ENCODE data around the gene XXYLT1. TPM values are rescaled to one million over a fixed set of nuclear protein-coding genes. Genes with fewer than 3 reads are reported as not detected.

The XXYLT1 gene
- total RNA-seq, 1 experiment from 2014 or later: 23.4 TPM

DNA sequence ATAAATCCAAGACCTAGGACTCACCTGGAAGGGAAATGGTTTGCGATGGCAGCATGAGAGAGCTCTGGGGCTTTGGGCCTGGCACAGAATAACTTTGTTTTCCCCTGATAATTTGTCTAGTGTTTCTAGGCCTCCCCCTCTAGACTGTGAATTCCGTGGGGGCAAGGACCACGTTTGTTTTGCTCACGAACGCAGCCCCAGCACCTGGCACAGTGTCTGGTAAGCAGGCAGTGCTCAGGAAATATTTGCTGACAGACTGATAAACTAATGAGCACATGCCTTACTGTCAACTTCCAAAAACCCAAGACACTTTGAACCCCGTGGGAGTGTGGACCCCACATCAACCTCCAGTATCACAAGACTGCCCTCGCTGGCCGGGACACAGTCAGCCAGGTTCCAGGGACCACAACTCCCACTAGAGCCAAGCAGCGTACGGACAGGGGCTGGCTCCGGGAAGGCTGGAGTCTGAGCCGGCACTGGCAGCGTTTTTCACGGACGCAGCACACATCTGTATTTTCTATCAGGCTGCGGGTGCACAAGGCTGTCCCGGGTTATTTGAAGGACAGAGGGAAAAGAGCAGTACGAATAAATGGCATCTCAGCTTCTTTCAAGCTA lies 146.5 kb downstream of the XXYLT1 start (continued):
- no peak for TF ChIP-seq HMGXB4 (CRISPR knock-in tag; IDR thresholded peaks at IDR 0.05)
- TF ChIP-seq ZMAT4 (CRISPR knock-in tag; IDR thresholded peaks at IDR 0.05): no peak
- no peak for TF ChIP-seq ZNF281 (CRISPR knock-in tag; IDR thresholded peaks at IDR 0.05)
- no peak for TF ChIP-seq FOXP4 (CRISPR knock-in tag; IDR thresholded peaks at IDR 0.05)
- no peak for TF ChIP-seq USF2 (CRISPR knock-in tag; IDR thresholded peaks at IDR 0.05)
- TF ChIP-seq E2F4 (CRISPR knock-in tag; IDR thresholded peaks at IDR 0.05; ENCODE audit: borderline replicate concordance, low read depth): no peak
- TF ChIP-seq RORB (CRISPR knock-in tag; IDR thresholded peaks at IDR 0.05): no peak
- no peak for TF ChIP-seq ZNF263 (CRISPR knock-in tag; IDR thresholded peaks at IDR 0.05; ENCODE audit: low read depth)
- no peak for TF ChIP-seq SP1 (CRISPR knock-in tag; conservative IDR thresholded peaks at IDR 0.05)
- no peak for TF ChIP-seq GRHL2 (CRISPR knock-in tag; IDR thresholded peaks at IDR 0.05; ENCODE audit: insufficient replicate concordance, severe bottlenecking)
- TF ChIP-seq, protein P1, sequence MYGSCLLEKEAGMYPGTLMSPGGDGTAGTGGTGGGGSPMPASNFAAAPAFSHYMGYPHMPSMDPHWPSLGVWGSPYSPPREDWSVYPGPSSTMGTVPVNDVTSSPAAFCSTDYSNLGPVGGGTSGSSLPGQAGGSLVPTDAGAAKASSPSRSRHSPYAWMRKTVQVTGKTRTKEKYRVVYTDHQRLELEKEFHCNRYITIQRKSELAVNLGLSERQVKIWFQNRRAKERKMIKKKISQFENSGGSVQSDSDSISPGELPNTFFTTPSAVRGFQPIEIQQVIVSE (CRISPR knock-in tag; IDR thresholded peaks at IDR 0.05; ENCODE audit: borderline replicate concordance): no peak

GRCh38 chr3:195123281-195123691 lies 147.7 kb downstream of the XXYLT1 start:
- CTCF ChIA-PET: interaction anchor here (1.2 to 1.9 kb wide), 5 partner anchors 16 to 441 kb away, joined by 3 to 9 read pairs (median 5); no protein-coding TSS in a partner anchor
- Mint-ChIP-seq H3K9me3 (no peaks in the 10 kb centered on the region), H3K27me3 (ENCODE audit: low read depth) (no peaks in the 10 kb centered on the region), H3K4me3 (no peak overlapping the region), H3K27ac (no peak overlapping the region), H3K36me3 (no peaks in the 10 kb centered on the region), H3K4me1 (peaks cover 25% of the 10 kb centered on the region)
- DNase-seq (ENCODE audit: low spot score) (peak; percentile 45), ATAC-seq (peak; percentile 67)
- TF ChIP-seq ZNF138 (CRISPR knock-in tag; conservative IDR thresholded peaks at IDR 0.05): no peak
- TF ChIP-seq, protein P2, sequence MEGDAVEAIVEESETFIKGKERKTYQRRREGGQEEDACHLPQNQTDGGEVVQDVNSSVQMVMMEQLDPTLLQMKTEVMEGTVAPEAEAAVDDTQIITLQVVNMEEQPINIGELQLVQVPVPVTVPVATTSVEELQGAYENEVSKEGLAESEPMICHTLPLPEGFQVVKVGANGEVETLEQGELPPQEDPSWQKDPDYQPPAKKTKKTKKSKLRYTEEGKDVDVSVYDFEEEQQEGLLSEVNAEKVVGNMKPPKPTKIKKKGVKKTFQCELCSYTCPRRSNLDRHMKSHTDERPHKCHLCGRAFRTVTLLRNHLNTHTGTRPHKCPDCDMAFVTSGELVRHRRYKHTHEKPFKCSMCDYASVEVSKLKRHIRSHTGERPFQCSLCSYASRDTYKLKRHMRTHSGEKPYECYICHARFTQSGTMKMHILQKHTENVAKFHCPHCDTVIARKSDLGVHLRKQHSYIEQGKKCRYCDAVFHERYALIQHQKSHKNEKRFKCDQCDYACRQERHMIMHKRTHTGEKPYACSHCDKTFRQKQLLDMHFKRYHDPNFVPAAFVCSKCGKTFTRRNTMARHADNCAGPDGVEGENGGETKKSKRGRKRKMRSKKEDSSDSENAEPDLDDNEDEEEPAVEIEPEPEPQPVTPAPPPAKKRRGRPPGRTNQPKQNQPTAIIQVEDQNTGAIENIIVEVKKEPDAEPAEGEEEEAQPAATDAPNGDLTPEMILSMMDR (IDR thresholded peaks at IDR 0.05): 0 out of 2 replicates have a peak, but pooled peaks have one; percentile 21
- POLR2A ChIA-PET: no interaction called here

Measured in WTC11 (cell line).